NT2/D1 (cell line): ENCODE results near the gene SCN10A.

Experiments
- SUZ12 ChIP-seq: IDR thresholded peaks from 2 replicates; pipeline ENCODE4 v1.6.1; 2011; ENCODE audit not compliant: insufficient read length, insufficient read depth; ENCODE audit errors: extremely low read depth
- YY1 ChIP-seq: IDR thresholded peaks from 2 replicates; pipeline ENCODE4 v1.6.1; 2011; ENCODE audit not compliant: insufficient read length, insufficient read depth

DNA sequence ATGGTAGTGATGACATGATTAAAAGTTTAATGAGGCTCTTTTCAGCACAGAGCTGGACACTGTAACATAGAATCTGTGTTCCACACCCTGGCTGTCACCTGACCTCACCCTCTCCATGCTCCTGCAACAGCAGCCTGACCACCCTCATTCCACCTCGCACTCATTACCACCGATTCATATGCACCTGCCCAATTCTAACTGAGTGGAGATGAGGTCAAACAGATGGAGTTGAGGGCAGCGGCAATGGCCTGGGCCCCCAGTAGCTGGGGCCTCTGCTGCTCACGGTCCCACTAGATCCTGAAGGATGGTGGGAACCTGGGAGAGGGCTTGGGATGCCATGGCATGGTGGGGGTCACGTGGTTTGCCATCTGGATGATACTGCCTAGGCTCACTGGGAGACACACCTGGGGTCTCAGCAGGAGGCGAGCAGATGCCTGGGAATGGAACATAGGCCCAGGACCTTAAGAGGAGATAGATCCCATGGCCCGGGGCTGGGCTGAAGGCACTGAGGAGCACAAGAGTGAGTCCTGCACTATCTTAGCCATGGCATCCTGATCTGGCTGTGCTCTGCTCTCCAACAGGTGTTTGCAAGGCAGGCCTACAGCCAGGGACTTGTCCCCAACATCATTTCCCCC is 167.9 kb downstream of the SCN10A start:
- TF ChIP-seq YY1 (no peak), SUZ12 (no peak)
